HG02678 (cell line): ENCODE results near the gene ALDOA.
"Not testable (repeated sequence)": the region's sequence is repeated elsewhere in the genome, so short reads cannot be mapped to it uniquely, and the experiment has no call there.

Experiments
- ATAC-seq: cut with Tn5 transposase; IDR thresholded peaks from one replicate; pipeline ENCODE4 v1.9.1; 2021; ENCODE audit warnings: mild to moderate bottlenecking, moderate library complexity; ENCODE audit not compliant: unreplicated experiment

ALDOA gene

DNA sequence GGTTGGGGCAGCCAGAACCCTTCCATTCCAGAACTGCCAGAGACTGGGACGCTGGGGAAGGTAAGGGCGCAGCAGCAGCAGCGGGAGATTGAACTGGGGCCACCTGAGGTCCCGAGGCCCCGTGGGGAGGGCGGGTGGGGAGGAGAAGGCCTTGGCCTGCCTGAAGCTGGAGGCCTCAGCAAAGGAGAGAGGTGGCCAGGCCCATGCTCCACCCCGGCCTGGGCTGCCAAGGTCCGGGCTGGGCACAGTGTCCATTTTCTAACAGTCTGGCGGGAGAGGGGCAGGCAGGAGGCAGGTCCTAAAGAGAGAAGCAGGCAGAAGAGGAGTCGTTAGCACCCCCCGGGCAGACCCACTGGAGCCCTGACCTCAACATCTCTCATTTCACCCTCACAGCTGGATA is 48.9 kb downstream of the ALDOA start:
- ATAC-seq = no peak

DNA sequence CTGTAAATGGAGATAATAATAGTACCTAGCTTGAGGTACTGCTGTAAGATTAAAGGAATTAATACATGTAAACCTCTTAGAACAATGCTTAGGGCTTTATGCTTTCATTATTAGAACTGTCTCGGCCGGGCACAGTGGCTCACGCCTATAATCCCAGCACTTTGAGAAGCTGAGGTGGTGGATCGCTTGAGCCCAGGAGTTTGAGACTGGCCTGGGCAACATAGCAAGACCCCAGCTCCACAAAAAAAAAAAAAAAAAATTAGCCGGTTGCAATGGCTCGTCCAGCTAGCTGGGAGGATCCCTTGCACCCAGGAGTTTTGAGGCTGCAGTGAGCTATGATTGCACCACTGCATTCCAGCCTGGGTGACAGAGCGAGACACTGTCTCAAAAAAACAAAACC is 49.3 kb downstream of the ALDOA start:
- not testable (repeated sequence) for ATAC-seq

DNA sequence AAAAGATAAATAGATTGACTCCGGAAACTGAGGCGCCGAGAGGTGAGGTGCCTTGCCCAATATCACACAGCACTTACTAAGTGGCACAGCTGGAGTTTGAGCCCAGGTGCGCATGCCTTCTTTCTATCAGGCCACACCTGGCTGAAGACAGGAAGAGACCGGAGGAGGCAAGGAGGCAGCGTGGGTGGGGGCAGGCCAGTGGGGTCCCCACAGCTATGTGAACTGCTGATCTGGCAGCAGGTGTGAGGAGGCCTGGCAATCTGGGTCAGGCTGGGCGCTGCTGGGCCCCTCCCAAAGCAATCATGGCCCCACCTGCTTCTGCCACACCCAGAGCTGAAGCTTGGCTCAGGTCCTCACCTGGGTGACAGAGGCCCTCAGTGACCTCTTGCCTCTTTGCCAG is 49.7 kb downstream of the ALDOA start:
- no peak for ATAC-seq

DNA sequence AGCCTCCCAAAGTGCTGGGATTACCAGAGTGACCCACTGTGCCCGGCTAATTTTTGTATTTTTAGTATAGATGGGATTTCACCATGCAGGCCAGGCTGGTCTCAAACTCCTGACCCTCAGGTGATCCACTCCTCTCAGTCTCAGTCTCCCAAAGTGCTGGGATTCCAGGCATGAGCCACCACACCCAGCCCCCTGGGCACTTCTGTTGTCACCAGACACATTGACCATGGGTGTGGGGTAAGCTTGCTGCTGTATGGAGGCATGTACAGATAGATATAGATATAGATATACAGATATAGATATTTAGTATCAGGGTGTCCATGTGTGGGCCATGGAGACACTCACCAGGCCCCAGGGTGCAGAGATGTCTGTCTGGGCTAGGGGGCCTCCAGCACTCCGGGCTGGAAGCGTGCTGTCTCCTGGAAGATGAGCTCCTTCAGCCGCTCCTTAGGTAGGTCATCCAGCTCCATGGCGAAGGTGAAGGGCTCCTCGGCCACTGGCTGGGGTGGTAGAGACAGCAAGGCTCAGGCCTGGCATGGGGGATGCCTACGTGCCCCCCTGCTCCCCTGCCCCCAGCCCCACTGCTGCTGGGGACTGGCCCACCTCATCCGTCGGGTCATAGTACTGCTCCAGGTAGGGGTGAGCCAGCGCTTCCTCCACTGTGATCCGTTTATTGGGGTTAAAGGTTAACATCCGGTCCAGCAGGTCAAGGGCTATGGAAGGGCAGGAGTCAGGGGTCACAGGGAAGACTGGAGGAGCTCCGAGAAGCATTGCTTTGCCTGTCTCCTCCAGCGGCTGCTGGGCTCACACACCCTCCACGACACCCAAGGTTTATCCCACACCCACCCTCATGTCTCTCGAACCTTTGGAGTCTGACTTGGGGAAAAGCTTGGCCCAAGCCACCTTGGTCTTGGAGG is 51.0 kb downstream of the ALDOA start:
- ATAC-seq = no peak

DNA sequence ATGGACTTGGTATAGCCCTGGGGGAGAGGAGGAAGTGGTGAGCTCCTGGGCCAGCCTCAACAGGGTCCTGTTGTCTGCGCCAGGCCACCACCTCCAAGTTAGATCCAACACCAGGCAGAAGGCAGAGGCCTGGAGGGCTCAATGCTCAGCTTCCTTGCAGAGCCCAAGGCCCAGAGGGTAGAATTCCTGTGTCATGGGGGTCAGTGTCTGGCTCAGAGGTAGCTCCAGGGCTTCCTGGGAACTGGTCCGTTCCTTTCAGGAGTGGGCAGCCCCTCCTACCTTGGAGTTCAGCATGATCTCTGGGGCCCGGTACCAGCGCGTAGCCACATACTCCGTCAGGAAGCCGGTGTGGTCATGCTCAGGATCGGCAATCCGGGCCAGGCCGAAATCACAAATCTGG is 52.2 kb downstream of the ALDOA start:
- no peak for ATAC-seq

DNA sequence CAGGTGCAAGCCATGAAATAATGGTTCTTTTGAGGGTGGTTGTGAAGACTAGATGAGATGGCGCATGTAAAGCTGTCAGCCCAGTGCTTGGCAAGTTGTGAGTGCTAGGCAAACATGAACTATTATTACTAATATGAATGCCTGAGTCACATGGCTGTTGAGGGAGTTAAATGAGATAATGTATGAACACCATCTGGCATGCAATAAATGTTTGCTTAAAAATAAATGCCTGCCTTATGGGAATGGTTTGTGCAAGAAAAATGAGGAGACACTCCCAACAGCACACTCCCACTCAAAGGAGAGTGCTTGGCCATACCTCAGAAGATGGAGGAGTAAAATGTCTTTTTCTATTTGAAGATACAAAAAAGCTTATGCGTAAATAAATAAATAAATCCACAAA is 53.9 kb downstream of the ALDOA start:
- no peak for ATAC-seq
